HUES6 (cell line): Measurements from ENCODE around the gene PPP1R36.

Source experiments
- H3K27ac ChIP-seq: 2 replicates; pipeline ENCODE4 v1.7.0; 2013; ENCODE audit warnings: low read depth, mild to moderate bottlenecking, low read length, inconsistent platforms
- H3K27me3 ChIP-seq: 2 replicates; pipeline ENCODE4 v1.6.1; 2013; ENCODE audit warnings: low read length; ENCODE audit not compliant: control insufficient read depth, insufficient read depth
- H3K36me3 ChIP-seq: 2 replicates; pipeline ENCODE4 v1.6.1; 2013; ENCODE audit warnings: low read length; ENCODE audit not compliant: control insufficient read depth, insufficient read depth
- H3K4me1 ChIP-seq: 2 replicates; pipeline ENCODE4 v1.6.1; 2013; ENCODE audit warnings: low read length; ENCODE audit not compliant: control insufficient read depth, insufficient read depth
- H3K4me3 ChIP-seq: 2 replicates; pipeline ENCODE4 v1.5.1; 2013; ENCODE audit warnings: low read depth, low read length
- H3K9ac ChIP-seq: one replicate; pipeline ENCODE4 v1.6.1; 2013; ENCODE audit warnings: mild to moderate bottlenecking, low read length
- H3K9me3 ChIP-seq: 2 replicates; pipeline ENCODE4 v1.6.1; 2013; ENCODE audit warnings: low read depth, low read length; ENCODE audit not compliant: control insufficient read depth, insufficient read depth

PPP1R36 gene

GRCh38 chr14:64636208-64636979, 86.6 kb downstream of the PPP1R36 start:
- Histone ChIP-seq H3K27me3 (no peaks in the 10 kb centered on the region), H3K27ac (no peak overlapping the region), H3K4me1 (peaks cover 19% of the 10 kb centered on the region), H3K4me3 (no peak overlapping the region), H3K9ac (no peak overlapping the region), H3K9me3 (no peaks in the 10 kb centered on the region), H3K36me3 (no peaks in the 10 kb centered on the region)

GRCh38 chr14:64636980-64637429, 87.2 kb downstream of the PPP1R36 start:
- H3K9me3 ChIP-seq: no peaks in the 10 kb centered on the region
- no peak overlapping the region for H3K27ac ChIP-seq
- no peaks in the 10 kb centered on the region for H3K36me3 ChIP-seq
- no peaks in the 10 kb centered on the region for H3K27me3 ChIP-seq
- peaks cover 19% of the 10 kb centered on the region for H3K4me1 ChIP-seq
- H3K9ac ChIP-seq: no peak overlapping the region
- H3K4me3 ChIP-seq: no peak overlapping the region

- Histone ChIP-seq H3K4me1 (peaks cover 19% of the 10 kb centered on the region), H3K36me3 (no peaks in the 10 kb centered on the region), H3K27ac (no peak overlapping the region), H3K4me3 (no peak overlapping the region), H3K27me3 (no peaks in the 10 kb centered on the region), H3K9ac (no peak overlapping the region), H3K9me3 (no peaks in the 10 kb centered on the region)
These were observed 88.1 kb downstream of the PPP1R36 start for GRCh38 chr14:64637735-64638473.

GRCh38 chr14:64638625-64639024, 88.9 kb downstream of the PPP1R36 start:
- Histone ChIP-seq H3K4me1 (peaks cover 19% of the 10 kb centered on the region), H3K27me3 (no peaks in the 10 kb centered on the region), H3K9me3 (peaks cover 2% of the 10 kb centered on the region), H3K36me3 (peaks cover under 1% of the 10 kb centered on the region; the same call in 1 of the 2 replicates), H3K27ac (no peak overlapping the region), H3K9ac (no peak overlapping the region), H3K4me3 (no peak overlapping the region)
